SIG-M5 (cell line): ENCODE measurements around the gene MBNL1.

Source experiments
- DNase-seq: peaks from one replicate; lab custom pipeline; 2025; lab: John Stamatoyannopoulos, UW

MBNL1 gene

GRCh38 chr3:152253514-152253913, 15.2 kb upstream of the MBNL1 start:
- DNase-seq, result no peak

- no peak for DNase-seq
Observed at GRCh38 chr3:152254041-152254440, 14.7 kb upstream of the MBNL1 start.

GRCh38 chr3:152255290-152255689, 13.4 kb upstream of the MBNL1 start:
- DNase-seq, result no peak

GRCh38 chr3:152256851-152257562, 11.7 kb upstream of the MBNL1 start:
- DNase-seq, result no peak

- peak; percentile 43 for DNase-seq
Observed at GRCh38 chr3:152257563-152258035, 11.1 kb upstream of the MBNL1 start.

GRCh38 chr3:152258448-152259393, 10.0 kb upstream of the MBNL1 start:
- peak; percentile 97 for DNase-seq

- DNase-seq, result no peak
Observed at GRCh38 chr3:152259468-152259867, 9.3 kb upstream of the MBNL1 start.

- DNase-seq, result no peak
Observed at GRCh38 chr3:152260026-152260425, 8.7 kb upstream of the MBNL1 start.

GRCh38 chr3:152260529-152260928, 8.2 kb upstream of the MBNL1 start:
- DNase-seq, result no peak

- no peak for DNase-seq
Observed at GRCh38 chr3:152261329-152261728, 7.4 kb upstream of the MBNL1 start.

GRCh38 chr3:152263711-152264110, 5.0 kb upstream of the MBNL1 start:
- DNase-seq, result no peak

- no peak for DNase-seq
Observed at GRCh38 chr3:152264378-152264777, 4.4 kb upstream of the MBNL1 start.

- DNase-seq, result no peak
Observed at GRCh38 chr3:152266221-152266995, 2.3 kb upstream of the MBNL1 start.

- no peak for DNase-seq
Observed at GRCh38 chr3:152267831-152268554, 736 bp upstream of the MBNL1 start.

- no peak for DNase-seq
Observed at GRCh38 chr3:152269056-152269830, 514 bp downstream of the MBNL1 start.

- DNase-seq, result no peak
Observed at GRCh38 chr3:152269831-152270734, 1.4 kb downstream of the MBNL1 start.

- DNase-seq, result no peak
Observed at GRCh38 chr3:152270937-152271336, 2.2 kb downstream of the MBNL1 start.

- no peak for DNase-seq
Observed at GRCh38 chr3:152271501-152272236, 2.9 kb downstream of the MBNL1 start.

GRCh38 chr3:152272771-152273242, 4.1 kb downstream of the MBNL1 start:
- no peak for DNase-seq
